ENCODE results near the gene ADAM12.

ADAM12 gene

GRCh38 chr10:126216632-126216961 is 171.7 kb downstream of the ADAM12 start:
- H3K4me1 ChIP-seq = no peaks in the 10 kb centered on the region
- TF ChIP-seq CTCF (IDR thresholded peaks at IDR 0.05; ENCODE audit: low read depth, low read length) = no peak
- no peak overlapping the region for H3K4me3 ChIP-seq (ENCODE audit: low read depth, low read length)
- no peak for DNase-seq
- H3K9me3 ChIP-seq = no peaks in the 10 kb centered on the region
- no peaks in the 10 kb centered on the region for H3K27me3 ChIP-seq
- no peaks in the 10 kb centered on the region for H3K36me3 ChIP-seq

DNA sequence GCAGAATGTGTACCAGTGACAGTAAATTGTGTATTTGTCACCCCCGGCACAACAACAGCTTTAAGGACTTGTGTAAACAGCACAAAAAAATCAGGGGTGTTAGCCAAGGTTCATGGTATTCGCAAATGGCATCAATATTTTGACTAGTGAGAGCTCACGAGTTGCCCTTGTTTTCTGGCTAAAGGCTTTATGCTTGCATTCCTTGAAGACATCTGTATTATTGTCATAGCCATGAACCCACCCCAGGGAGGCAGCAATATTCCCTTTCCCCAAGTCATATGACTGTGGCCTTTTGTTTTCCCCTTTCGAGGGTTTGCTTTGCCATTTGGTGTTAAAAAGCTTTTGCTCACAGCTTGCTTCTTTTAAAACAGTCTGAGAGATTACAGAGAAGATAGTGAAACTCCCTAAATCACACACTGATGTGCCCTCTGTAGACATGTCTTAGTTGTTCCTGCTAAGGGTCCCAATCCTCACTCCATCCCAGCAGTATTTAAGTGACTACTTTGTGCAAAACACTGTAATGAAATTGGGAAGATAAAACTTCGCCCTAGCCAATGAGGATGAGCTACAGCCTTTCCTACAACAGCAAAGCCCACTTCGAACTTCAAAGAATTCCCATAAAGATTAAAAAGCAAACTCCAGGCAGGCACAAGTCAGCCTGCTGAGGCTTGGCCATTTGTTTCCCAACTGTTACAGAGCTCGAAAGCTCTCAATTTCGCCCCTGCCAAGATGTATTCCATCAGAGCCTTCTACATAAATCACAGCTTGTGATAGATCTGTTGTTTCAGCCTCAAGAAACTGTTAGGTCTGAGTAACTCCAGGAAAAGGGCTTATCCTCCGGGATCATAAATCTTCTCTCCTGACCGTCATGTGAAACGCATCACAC is 172.3 kb downstream of the ADAM12 start:
- no peaks in the 10 kb centered on the region for H3K9me3 ChIP-seq
- TF ChIP-seq CTCF (IDR thresholded peaks at IDR 0.05; ENCODE audit: low read depth, low read length) = no peak
- H3K4me1 ChIP-seq = no peaks in the 10 kb centered on the region
- H3K4me3 ChIP-seq (ENCODE audit: low read depth, low read length) = no peak overlapping the region
- DNase-seq = no peak
- no peaks in the 10 kb centered on the region for H3K27me3 ChIP-seq
- no peaks in the 10 kb centered on the region for H3K36me3 ChIP-seq

DNA sequence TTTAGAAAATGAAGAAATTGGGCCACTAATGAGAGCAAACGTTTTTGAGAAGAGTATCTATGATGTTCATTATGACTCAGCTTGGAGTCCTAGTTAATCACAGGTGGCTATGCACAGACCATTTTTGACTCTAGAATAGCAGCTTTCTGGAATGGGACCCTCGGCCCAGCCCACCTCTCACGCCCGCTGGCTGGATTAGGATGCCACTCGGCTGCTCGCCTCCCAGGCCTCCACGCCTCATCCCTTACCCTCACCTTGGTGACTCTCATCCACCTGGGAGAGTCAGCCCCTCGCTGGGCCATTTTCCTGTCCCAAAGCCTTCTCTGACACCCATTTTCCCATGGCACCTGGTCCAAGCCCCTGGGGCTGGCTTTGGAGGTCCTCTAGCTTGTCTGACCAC is 173.6 kb downstream of the ADAM12 start:
- H3K4me3 ChIP-seq (ENCODE audit: low read depth, low read length) = no peak overlapping the region
- no peak for DNase-seq
- no peak for TF ChIP-seq CTCF (IDR thresholded peaks at IDR 0.05; ENCODE audit: low read depth, low read length)
- no peaks in the 10 kb centered on the region for H3K4me1 ChIP-seq
- no peaks in the 10 kb centered on the region for H3K36me3 ChIP-seq
- no peaks in the 10 kb centered on the region for H3K27me3 ChIP-seq
- no peaks in the 10 kb centered on the region for H3K9me3 ChIP-seq

DNA sequence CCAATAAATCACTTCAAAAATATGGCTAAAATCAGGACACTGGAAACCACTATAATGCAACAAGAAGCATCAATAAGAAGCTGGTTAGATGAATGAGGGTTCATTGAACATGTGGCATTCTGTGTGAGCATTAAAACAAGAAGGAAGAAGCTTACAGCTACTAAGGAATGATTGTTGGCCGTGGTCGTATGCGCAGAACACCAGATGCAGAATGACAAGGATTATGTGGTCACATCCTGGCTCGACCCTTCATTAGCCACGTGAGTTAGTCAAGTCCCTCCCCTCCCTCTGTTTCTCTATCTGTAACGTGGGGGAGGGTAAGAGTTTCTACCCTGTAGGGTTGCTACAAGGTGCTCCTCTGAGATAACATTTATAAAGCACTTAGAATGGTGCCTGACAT is 174.3 kb downstream of the ADAM12 start:
- H3K4me1 ChIP-seq = peaks cover 4% of the 10 kb centered on the region

GRCh38 chr10:126212738-126213137 is 175.5 kb downstream of the ADAM12 start:
- no peak for TF ChIP-seq CTCF (IDR thresholded peaks at IDR 0.05; ENCODE audit: low read depth, low read length)
- Histone ChIP-seq H3K36me3 (no peaks in the 10 kb centered on the region), H3K4me3 (ENCODE audit: low read depth, low read length) (no peak overlapping the region), H3K4me1 (peaks cover 11% of the 10 kb centered on the region), H3K9me3 (no peaks in the 10 kb centered on the region), H3K27me3 (no peaks in the 10 kb centered on the region)
- no peak for DNase-seq

More for the DNA sequence above, 174.3 kb downstream of the ADAM12 start:
- no peak for DNase-seq
- no peak for TF ChIP-seq CTCF (IDR thresholded peaks at IDR 0.05; ENCODE audit: low read depth, low read length)
- no peaks in the 10 kb centered on the region for H3K36me3 ChIP-seq
- H3K4me3 ChIP-seq (ENCODE audit: low read depth, low read length) = no peak overlapping the region
- no peaks in the 10 kb centered on the region for H3K9me3 ChIP-seq
- H3K27me3 ChIP-seq = no peaks in the 10 kb centered on the region

DNA sequence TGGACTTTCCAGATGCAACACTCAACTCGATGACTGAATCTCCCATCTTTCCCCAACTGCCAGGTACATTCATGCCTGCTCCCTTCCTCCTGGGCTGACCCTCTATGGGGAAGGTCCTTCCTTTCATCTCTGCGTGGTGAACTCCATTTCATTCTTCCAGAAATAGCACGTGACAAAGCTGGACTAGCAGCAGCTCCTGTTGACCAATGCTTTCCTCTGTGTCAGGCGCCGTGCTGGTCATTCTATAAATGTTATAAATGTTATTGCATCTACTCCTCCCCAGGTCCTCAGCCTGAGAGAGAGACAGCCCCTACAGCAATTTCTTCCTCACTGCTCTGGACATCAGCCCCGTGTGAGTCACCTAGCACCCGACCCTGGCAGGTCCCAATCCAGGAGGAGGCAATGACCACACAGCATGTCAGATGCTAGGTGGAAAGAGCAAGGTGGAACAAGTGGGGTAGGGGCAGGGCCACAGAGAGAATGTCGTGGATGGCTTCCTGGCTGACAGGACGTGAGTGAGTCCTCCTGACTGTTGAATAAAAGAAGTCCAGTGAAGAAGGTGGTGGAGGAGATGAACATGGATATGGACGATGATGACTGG is 178.1 kb downstream of the ADAM12 start:
- H3K9me3 ChIP-seq = no peaks in the 10 kb centered on the region
- no peaks in the 10 kb centered on the region for H3K27me3 ChIP-seq
- no peak for DNase-seq
- H3K4me3 ChIP-seq (ENCODE audit: low read depth, low read length) = no peak overlapping the region
- H3K36me3 ChIP-seq = no peaks in the 10 kb centered on the region
- TF ChIP-seq CTCF (IDR thresholded peaks at IDR 0.05; ENCODE audit: low read depth, low read length) = no peak
- peaks cover 11% of the 10 kb centered on the region for H3K4me1 ChIP-seq

Measured in BE2C (cell line).